HepG2 (cell line): ENCODE results near the gene PRSS53. TPM values are rescaled to one million over a fixed set of nuclear protein-coding genes. Genes with fewer than 3 reads are reported as not detected.

Source experiments
- GABPB1 ChIP-seq: IDR thresholded peaks from 2 replicates; pipeline ENCODE4 v1.6.1; 2016; ENCODE audit warnings: mild to moderate bottlenecking, missing genetic modification reagents, moderate library complexity, missing compliant biosample characterization
- GPN1 ChIP-seq: sonication (generic); formaldehyde crosslinking; IDR thresholded peaks from 2 replicates; pipeline ENCODE4 v1.5.1; 2020; ENCODE audit warnings: missing genetic modification reagents, borderline replicate concordance
- HINFP ChIP-seq: sonication (generic); formaldehyde crosslinking; IDR thresholded peaks from 2 replicates; pipeline ENCODE4 v1.4.0; 2020; ENCODE audit warnings: low read depth, mild to moderate bottlenecking, missing genetic modification reagents
- MATR3 ChIP-seq: sonication (generic); formaldehyde crosslinking; IDR thresholded peaks from 2 replicates; pipeline ENCODE4 v1.4.0; 2020; ENCODE audit warnings: missing genetic modification reagents
- MEF2D ChIP-seq: sonication (generic); formaldehyde crosslinking; IDR thresholded peaks from 2 replicates; pipeline ENCODE4 v1.5.1; 2020; ENCODE audit warnings: mild to moderate bottlenecking, missing genetic modification reagents
- NAIF1 ChIP-seq: sonication (generic); formaldehyde crosslinking; IDR thresholded peaks from 2 replicates; pipeline ENCODE4 v1.5.0; 2020; ENCODE audit warnings: mild to moderate bottlenecking, missing genetic modification reagents, borderline replicate concordance
- PITX1 ChIP-seq: sonication (generic); formaldehyde crosslinking; IDR thresholded peaks from 2 replicates; pipeline ENCODE4 v1.5.1; 2020; ENCODE audit warnings: mild to moderate bottlenecking, missing genetic modification reagents
- RBAK ChIP-seq: sonication (generic); formaldehyde crosslinking; IDR thresholded peaks from 2 replicates; pipeline ENCODE4 v1.5.1; 2020; ENCODE audit warnings: mild to moderate bottlenecking, missing genetic modification reagents
- SETDB1 ChIP-seq: sonication (generic); formaldehyde crosslinking; IDR thresholded peaks from 2 replicates; pipeline ENCODE4 v1.5.1; 2020; ENCODE audit warnings: missing genetic modification reagents, mild to moderate bottlenecking, borderline replicate concordance
- SOX13 ChIP-seq, 3 experiments: fragments of 450-650 bp in 1 of 3; sonication (generic) in 1 of 3; formaldehyde crosslinking in 1 of 3; IDR thresholded peaks in 2 of 3; conservative IDR thresholded peaks in 1 of 3; 2 replicates each; pipeline versions ENCODE4 v1.5.0 to v1.6.1; 2016 to 2020; ENCODE audit warnings: antibody characterized with exemption in 1 of 3, mild to moderate bottlenecking in 1 of 3, missing compliant biosample characterization in 1 of 3, missing genetic modification reagents in 1 of 3, moderate library complexity in 1 of 3
- SPEN ChIP-seq: sonication (generic); formaldehyde crosslinking; IDR thresholded peaks from 2 replicates; pipeline ENCODE4 v1.5.1; 2020; ENCODE audit warnings: low read depth, mild to moderate bottlenecking, missing genetic modification reagents
- ZBTB7A ChIP-seq: sonication (generic); formaldehyde crosslinking; IDR thresholded peaks from 2 replicates; pipeline ENCODE4 v1.8.0; 2022; ENCODE audit warnings: mild to moderate bottlenecking, missing genetic modification reagents
- ZMYM3 ChIP-seq: sonication (generic); formaldehyde crosslinking; IDR thresholded peaks from 2 replicates; pipeline ENCODE4 v1.5.1; 2020; ENCODE audit warnings: mild to moderate bottlenecking, missing genetic modification reagents
- ZNF557 ChIP-seq: sonication (generic); formaldehyde crosslinking; IDR thresholded peaks from 2 replicates; pipeline ENCODE4 v1.4.0; 2020; ENCODE audit warnings: missing genetic modification reagents
- polyA plus RNA-seq, 8 experiments: library from polyadenylated mRNA; depleted of rRNA in 3 of 8; stranded (reverse) in 7 of 8; unstranded in 1 of 8; fragments of >200 nt; fragmentation: Illumina TruSeq in 4 of 8; extraction: Trizol in 4 of 8; gene quantifications; 2 replicates each; pipeline versions ENCODE4 v1.2.1 to v1.2.3, GENCODE V29; 2011 to 2016; ENCODE audit warnings: low read depth in 4 of 8, missing spikeins in 1 of 8, mixed read lengths in 1 of 8; ENCODE audit not compliant: insufficient read depth in 1 of 8
- total RNA-seq, 5 experiments: library from RNA; depleted of rRNA; stranded (reverse); fragments of >200 nt; fragmentation: Illumina TruSeq; extraction: Trizol; gene quantifications; 2 replicates each; pipeline ENCODE4 v1.2.3, GENCODE V29; 2016; ENCODE audit warnings: low read depth in 1 of 5
- TF ChIP-seq, protein P1 (sequence below): sonication (generic); formaldehyde crosslinking; IDR thresholded peaks from 2 replicates; pipeline ENCODE4 v1.8.0; 2022; ENCODE audit warnings: mild to moderate bottlenecking, missing genetic modification reagents, borderline replicate concordance
- TF ChIP-seq, protein P2 (sequence below): sonication (generic); formaldehyde crosslinking; IDR thresholded peaks from 2 replicates; pipeline ENCODE4 v1.4.0; 2020; ENCODE audit warnings: missing genetic modification reagents, borderline replicate concordance
- TF ChIP-seq, protein P3 (sequence below): sonication (generic); formaldehyde crosslinking; conservative IDR thresholded peaks from 2 replicates; pipeline ENCODE4 v1.8.0; 2022; ENCODE audit warnings: mild to moderate bottlenecking, moderate library complexity, missing genetic modification reagents

The PRSS53 gene
- total and polyA plus RNA-seq, 2 of the 13 experiments (the other 11 are each of a cell fraction or from before 2014, with no cell fraction given) = 2.2 to 7.4 TPM

DNA sequence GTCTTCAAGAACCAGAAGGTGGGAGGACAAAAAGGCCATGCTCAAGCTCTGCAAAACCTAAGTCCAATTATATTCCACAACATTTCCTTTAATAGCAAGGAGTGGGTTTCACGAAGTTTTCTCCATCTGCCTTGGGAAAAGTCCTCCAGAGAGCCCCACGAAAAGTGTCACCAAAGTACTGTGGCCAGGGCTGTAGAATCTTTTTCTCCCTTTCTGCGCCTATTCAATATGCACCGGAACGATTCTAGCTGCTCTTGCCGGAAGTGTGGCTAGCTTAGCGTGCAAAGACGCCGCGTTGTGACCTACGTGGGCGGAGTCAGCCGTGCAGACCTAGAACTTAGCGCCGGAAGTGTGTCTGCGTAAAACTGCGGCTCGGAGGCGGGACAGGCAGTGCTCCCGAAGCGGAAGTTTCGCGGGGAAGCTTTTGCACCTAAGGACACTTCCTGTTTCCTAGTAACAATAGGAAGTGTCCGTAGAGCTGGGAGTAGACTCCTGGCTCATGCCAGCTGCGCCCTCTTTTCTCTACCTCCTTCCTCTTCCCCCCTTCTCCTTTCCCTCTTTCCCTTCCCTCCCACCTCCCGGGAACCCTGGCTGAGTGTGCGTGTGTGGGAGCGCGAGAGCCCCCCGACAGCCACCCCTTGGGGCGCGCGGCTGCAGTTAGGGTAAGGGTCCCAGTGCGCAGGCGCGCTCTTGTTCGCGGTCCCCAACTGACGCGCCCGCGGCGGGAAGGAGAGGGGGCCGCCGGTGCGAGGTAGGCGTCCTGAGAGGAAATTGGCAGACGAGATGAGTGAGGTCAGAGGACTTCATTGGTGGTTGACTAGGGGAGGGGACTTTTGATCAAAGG lies 14.6 kb downstream of the PRSS53 start, which contains the start of the genes ZNF646 and ZNF668 (continued):
- TF ChIP-seq MEF2D (CRISPR knock-in tag) (peak; percentile 70), SOX13 (IDR thresholded peaks at IDR 0.05) (peak; percentile 51; the same call in 1 of the 2 replicates), SOX13 (CRISPR knock-in tag; conservative IDR thresholded peaks at IDR 0.05 in 1 of 2, IDR thresholded peaks at IDR 0.05 in 1 of 2) (peak; percentile 62 to 74; a peak in 2 of 4 replicates), GPN1 (CRISPR knock-in tag) (no peak), ZMYM3 (peak; percentile 36; the same call in 1 of the 2 replicates), HINFP (CRISPR knock-in tag) (peak; percentile 80), NAIF1 (peak; percentile 87), GABPB1 (CRISPR knock-in tag) (peak; percentile 94), SPEN (peak; percentile 81; the same call in 1 of the 2 replicates), ZBTB7A (CRISPR knock-in tag) (no peak), RBAK (CRISPR knock-in tag) (no peak), SETDB1 (CRISPR knock-in tag) (no peak), ZNF557 (CRISPR knock-in tag) (peak; percentile 46; the same call in 1 of the 2 replicates), PITX1 (CRISPR knock-in tag) (peak; percentile 11; the same call in 1 of the 2 replicates), MATR3 (CRISPR knock-in tag) (no peak)
- TF ChIP-seq, protein P1, sequence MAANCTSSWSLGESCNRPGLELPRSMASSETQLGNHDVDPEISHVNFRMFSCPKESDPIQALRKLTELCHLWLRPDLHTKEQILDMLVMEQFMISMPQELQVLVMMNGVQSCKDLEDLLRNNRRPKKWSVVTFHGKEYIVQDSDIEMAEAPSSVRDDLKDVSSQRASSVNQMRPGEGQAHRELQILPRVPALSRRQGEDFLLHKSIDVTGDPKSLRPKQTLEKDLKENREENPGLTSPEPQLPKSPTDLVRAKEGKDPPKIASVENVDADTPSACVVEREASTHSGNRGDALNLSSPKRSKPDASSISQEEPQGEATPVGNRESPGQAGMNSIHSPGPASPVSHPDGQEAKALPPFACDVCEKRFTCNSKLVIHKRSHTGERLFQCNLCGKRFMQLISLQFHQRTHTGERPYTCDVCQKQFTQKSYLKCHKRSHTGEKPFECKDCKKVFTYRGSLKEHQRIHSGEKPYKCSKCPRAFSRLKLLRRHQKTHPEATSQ (CRISPR knock-in tag) = peak; percentile 85; the same call in 1 of the 2 replicates
- TF ChIP-seq, protein P2, sequence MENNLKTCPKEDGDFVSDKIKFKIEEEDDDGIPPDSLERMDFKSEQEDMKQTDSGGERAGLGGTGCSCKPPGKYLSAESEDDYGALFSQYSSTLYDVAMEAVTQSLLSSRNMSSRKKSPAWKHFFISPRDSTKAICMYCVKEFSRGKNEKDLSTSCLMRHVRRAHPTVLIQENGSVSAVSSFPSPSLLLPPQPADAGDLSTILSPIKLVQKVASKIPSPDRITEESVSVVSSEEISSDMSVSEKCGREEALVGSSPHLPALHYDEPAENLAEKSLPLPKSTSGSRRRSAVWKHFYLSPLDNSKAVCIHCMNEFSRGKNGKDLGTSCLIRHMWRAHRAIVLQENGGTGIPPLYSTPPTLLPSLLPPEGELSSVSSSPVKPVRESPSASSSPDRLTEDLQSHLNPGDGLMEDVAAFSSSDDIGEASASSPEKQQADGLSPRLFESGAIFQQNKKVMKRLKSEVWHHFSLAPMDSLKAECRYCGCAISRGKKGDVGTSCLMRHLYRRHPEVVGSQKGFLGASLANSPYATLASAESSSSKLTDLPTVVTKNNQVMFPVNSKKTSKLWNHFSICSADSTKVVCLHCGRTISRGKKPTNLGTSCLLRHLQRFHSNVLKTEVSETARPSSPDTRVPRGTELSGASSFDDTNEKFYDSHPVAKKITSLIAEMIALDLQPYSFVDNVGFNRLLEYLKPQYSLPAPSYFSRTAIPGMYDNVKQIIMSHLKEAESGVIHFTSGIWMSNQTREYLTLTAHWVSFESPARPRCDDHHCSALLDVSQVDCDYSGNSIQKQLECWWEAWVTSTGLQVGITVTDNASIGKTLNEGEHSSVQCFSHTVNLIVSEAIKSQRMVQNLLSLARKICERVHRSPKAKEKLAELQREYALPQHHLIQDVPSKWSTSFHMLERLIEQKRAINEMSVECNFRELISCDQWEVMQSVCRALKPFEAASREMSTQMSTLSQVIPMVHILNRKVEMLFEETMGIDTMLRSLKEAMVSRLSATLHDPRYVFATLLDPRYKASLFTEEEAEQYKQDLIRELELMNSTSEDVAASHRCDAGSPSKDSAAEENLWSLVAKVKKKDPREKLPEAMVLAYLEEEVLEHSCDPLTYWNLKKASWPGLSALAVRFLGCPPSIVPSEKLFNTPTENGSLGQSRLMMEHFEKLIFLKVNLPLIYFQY (CRISPR knock-in tag) = peak; percentile 71; the same call in 1 of the 2 replicates
- TF ChIP-seq, protein P3, sequence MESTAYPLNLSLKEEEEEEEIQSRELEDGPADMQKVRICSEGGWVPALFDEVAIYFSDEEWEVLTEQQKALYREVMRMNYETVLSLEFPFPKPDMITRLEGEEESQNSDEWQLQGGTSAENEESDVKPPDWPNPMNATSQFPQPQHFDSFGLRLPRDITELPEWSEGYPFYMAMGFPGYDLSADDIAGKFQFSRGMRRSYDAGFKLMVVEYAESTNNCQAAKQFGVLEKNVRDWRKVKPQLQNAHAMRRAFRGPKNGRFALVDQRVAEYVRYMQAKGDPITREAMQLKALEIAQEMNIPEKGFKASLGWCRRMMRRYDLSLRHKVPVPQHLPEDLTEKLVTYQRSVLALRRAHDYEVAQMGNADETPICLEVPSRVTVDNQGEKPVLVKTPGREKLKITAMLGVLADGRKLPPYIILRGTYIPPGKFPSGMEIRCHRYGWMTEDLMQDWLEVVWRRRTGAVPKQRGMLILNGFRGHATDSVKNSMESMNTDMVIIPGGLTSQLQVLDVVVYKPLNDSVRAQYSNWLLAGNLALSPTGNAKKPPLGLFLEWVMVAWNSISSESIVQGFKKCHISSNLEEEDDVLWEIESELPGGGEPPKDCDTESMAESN = peak; percentile 55; the same call in 1 of the 2 replicates
